Femur (tissue), 1 donor: ENCODE data around the gene SFXN3.
A peak's percentile ranks its signal among the peaks of the same experiment; 100 is the strongest.

ENCODE experiments used
- DNase-seq: peaks from one replicate; pipeline ENCODE4 v3.0.0-alpha.2; 2017

The SFXN3 gene

GRCh38 chr10:101000127-101000914 lies 30.7 kb upstream of the SFXN3 start:
- peak; percentile 60 for DNase-seq

GRCh38 chr10:101000915-101001658 lies 29.9 kb upstream of the SFXN3 start:
- peak; percentile 93 for DNase-seq

- DNase-seq, result no peak
These were observed 29.4 kb upstream of the SFXN3 start for GRCh38 chr10:101001659-101002035.

GRCh38 chr10:101002456-101002855 lies 28.6 kb upstream of the SFXN3 start:
- no peak for DNase-seq

GRCh38 chr10:101003639-101004206 lies 27.3 kb upstream of the SFXN3 start:
- DNase-seq, result peak; percentile 12

GRCh38 chr10:101005361-101005760 lies 25.7 kb upstream of the SFXN3 start:
- DNase-seq, result peak; percentile 18

- no peak for DNase-seq
These were observed 25.0 kb upstream of the SFXN3 start for GRCh38 chr10:101005869-101006567.

GRCh38 chr10:101006593-101007098 lies 24.4 kb upstream of the SFXN3 start:
- DNase-seq, result peak; percentile 74

GRCh38 chr10:101007099-101007711 lies 23.8 kb upstream of the SFXN3 start:
- DNase-seq, result peak; percentile 60

- no peak for DNase-seq
These were observed 22.9 kb upstream of the SFXN3 start for GRCh38 chr10:101007915-101008822.

GRCh38 chr10:101008823-101009423 lies 22.1 kb upstream of the SFXN3 start:
- no peak for DNase-seq

GRCh38 chr10:101010329-101010728 lies 20.7 kb upstream of the SFXN3 start:
- peak; percentile 11 for DNase-seq

GRCh38 chr10:101011517-101012423 lies 19.3 kb upstream of the SFXN3 start:
- peak; percentile 20 for DNase-seq

GRCh38 chr10:101012525-101013364 lies 18.3 kb upstream of the SFXN3 start:
- peak; percentile 88 for DNase-seq

GRCh38 chr10:101013365-101013825 lies 17.6 kb upstream of the SFXN3 start:
- DNase-seq, result peak; percentile 17

GRCh38 chr10:101014230-101014884 lies 16.7 kb upstream of the SFXN3 start:
- peak; percentile 86 for DNase-seq

GRCh38 chr10:101014966-101015581 lies 16.0 kb upstream of the SFXN3 start:
- DNase-seq, result peak; percentile 24

GRCh38 chr10:101015582-101015973 lies 15.5 kb upstream of the SFXN3 start:
- peak; percentile 18 for DNase-seq
